ENCODE results near the gene EPB41L5. TPM values are rescaled to one million over a fixed set of nuclear protein-coding genes. Genes with fewer than 3 reads are reported as not detected.
"Not testable (repeated sequence)": the region's sequence is repeated elsewhere in the genome, so short reads cannot be mapped to it uniquely, and the experiment has no call there.

Gene EPB41L5
- total and polyA plus RNA-seq, 7 donors = 8.2 to 24.3 (median 16.9) TPM

- DNase-seq = no peak
- WGBS, 2 donors = 97% methylated on average over 4 of the region's 4 CpGs
- no peak overlapping the region for H3K4me3 ChIP-seq
- H3K4me1 ChIP-seq = no peaks in the 10 kb centered on the region
- H3K27me3 ChIP-seq = no peaks in the 10 kb centered on the region
- no peaks in the 10 kb centered on the region for H3K36me3 ChIP-seq
- H3K9me3 ChIP-seq = no peaks in the 10 kb centered on the region
- H3K27ac ChIP-seq = no peak overlapping the region
- no peak for TF ChIP-seq CTCF (IDR thresholded peaks at IDR 0.05)
- intact Hi-C loops (cut with DNase I) = no loop called here
Measured at GRCh38 chr2:120118471-120118870, 105.6 kb downstream of the EPB41L5 start.

- H3K4me1 ChIP-seq; intact Hi-C loops (cut with DNase I); H3K27me3 ChIP-seq; H3K27ac ChIP-seq; H3K4me3 ChIP-seq; H3K9me3 ChIP-seq; H3K36me3 ChIP-seq; DNase-seq: not testable (repeated sequence)
- 95 to 97% methylated on average over 3 of the region's 3 CpGs for WGBS, 2 donors
Measured at GRCh38 chr2:120121337-120121736, 108.5 kb downstream of the EPB41L5 start.

GRCh38 chr2:120123090-120123489 lies 110.2 kb downstream of the EPB41L5 start:
- TF ChIP-seq CTCF (IDR thresholded peaks at IDR 0.05) (no peak), POLR2AphosphoS5 (IDR thresholded peaks at IDR 0.05) (no peak), EP300 (IDR thresholded peaks at IDR 0.05) (no peak), POLR2A (IDR thresholded peaks at IDR 0.05) (no peak)
- Histone ChIP-seq H3K4me3 (no peak overlapping the region), H3K4me1 (no peaks in the 10 kb centered on the region), H3K9me3 (no peaks in the 10 kb centered on the region), H3K27me3 (no peaks in the 10 kb centered on the region), H3K27ac (no peak overlapping the region), H3K36me3 (peaks cover 0 to 6% (median 0%) of the 10 kb centered on the region in 4 donors)
- intact Hi-C loops (cut with DNase I) = no loop called here
- DNase-seq = no peak
- WGBS, 2 donors = 93 to 96% methylated on average over 3 of the region's 3 CpGs

- no peak overlapping the region for H3K27ac ChIP-seq
- WGBS, 2 donors = 94 to 95% methylated on average over 3 of the region's 3 CpGs
- H3K9me3 ChIP-seq = no peaks in the 10 kb centered on the region
- TF ChIP-seq POLR2AphosphoS5 (IDR thresholded peaks at IDR 0.05) (no peak), POLR2A (IDR thresholded peaks at IDR 0.05) (no peak), CTCF (IDR thresholded peaks at IDR 0.05) (no peak), EP300 (IDR thresholded peaks at IDR 0.05) (no peak)
- no peak overlapping the region for H3K4me3 ChIP-seq
- intact Hi-C loops (cut with DNase I) = no loop called here
- H3K27me3 ChIP-seq = no peaks in the 10 kb centered on the region
- peaks cover 0 to 7% (median 0%) of the 10 kb centered on the region in 4 donors for H3K36me3 ChIP-seq
- H3K4me1 ChIP-seq = no peaks in the 10 kb centered on the region
- DNase-seq = no peak
Measured at GRCh38 chr2:120125195-120125594, 112.3 kb downstream of the EPB41L5 start.

GRCh38 chr2:120128216-120128615 lies 115.3 kb downstream of the EPB41L5 start:
- Histone ChIP-seq H3K27ac (no peak overlapping the region), H3K36me3 (peaks cover 0 to 11% (median 0%) of the 10 kb centered on the region in 4 donors), H3K4me3 (no peak overlapping the region), H3K4me1 (no peaks in the 10 kb centered on the region), H3K27me3 (no peaks in the 10 kb centered on the region), H3K9me3 (no peaks in the 10 kb centered on the region)
- intact Hi-C loops (cut with DNase I) = no loop called here
- DNase-seq = no peak
- TF ChIP-seq POLR2A (IDR thresholded peaks at IDR 0.05) = no peak
- TF ChIP-seq CTCF (IDR thresholded peaks at IDR 0.05) = no peak
- no peak for TF ChIP-seq POLR2AphosphoS5 (IDR thresholded peaks at IDR 0.05)
- no peak for TF ChIP-seq EP300 (IDR thresholded peaks at IDR 0.05)

Measured in sigmoid colon (tissue), 7 donors.